Breast epithelium (tissue), 3 donors: ENCODE measurements around the gene EDEM1.

Experiments used
- POLR2A ChIP-seq: fragments of 450-650 bp; IDR thresholded peaks from one replicate; pipeline ENCODE4 v1.6.1; 2016; ENCODE audit warnings: antibody characterized with exemption, mild to moderate bottlenecking, moderate library complexity
- TF ChIP-seq, protein P1 (sequence below), 3 donors: fragments of 450-650 bp; IDR thresholded peaks; one replicate each; pipeline ENCODE4 v1.5.1; 2016 to 2017; ENCODE audit warnings: antibody characterized with exemption in 3 of 3, mild to moderate bottlenecking in 3 of 3, moderate library complexity in 3 of 3

GRCh38 chr3:5231074-5231473 lies 43.6 kb downstream of the EDEM1 start:
- TF ChIP-seq, protein P1, sequence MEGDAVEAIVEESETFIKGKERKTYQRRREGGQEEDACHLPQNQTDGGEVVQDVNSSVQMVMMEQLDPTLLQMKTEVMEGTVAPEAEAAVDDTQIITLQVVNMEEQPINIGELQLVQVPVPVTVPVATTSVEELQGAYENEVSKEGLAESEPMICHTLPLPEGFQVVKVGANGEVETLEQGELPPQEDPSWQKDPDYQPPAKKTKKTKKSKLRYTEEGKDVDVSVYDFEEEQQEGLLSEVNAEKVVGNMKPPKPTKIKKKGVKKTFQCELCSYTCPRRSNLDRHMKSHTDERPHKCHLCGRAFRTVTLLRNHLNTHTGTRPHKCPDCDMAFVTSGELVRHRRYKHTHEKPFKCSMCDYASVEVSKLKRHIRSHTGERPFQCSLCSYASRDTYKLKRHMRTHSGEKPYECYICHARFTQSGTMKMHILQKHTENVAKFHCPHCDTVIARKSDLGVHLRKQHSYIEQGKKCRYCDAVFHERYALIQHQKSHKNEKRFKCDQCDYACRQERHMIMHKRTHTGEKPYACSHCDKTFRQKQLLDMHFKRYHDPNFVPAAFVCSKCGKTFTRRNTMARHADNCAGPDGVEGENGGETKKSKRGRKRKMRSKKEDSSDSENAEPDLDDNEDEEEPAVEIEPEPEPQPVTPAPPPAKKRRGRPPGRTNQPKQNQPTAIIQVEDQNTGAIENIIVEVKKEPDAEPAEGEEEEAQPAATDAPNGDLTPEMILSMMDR (IDR thresholded peaks at IDR 0.05), result no peak
- no peak for TF ChIP-seq POLR2A
